Endothelial cell of umbilical vein (primary cell): ENCODE results near the gene IFT57.

ENCODE experiments used
- EZH2 ChIP-seq: IDR thresholded peaks from 2 replicates; pipeline ENCODE4 v1.6.1; 2012; ENCODE audit warnings: borderline replicate concordance, low read depth, mild to moderate bottlenecking, moderate library complexity, low read length, inconsistent platforms; ENCODE audit not compliant: severe bottlenecking
- GATA2 ChIP-seq: IDR thresholded peaks from 2 replicates; pipeline ENCODE4 v1.7.0; 2011; ENCODE audit warnings: low read depth, mild to moderate bottlenecking, moderate library complexity, mixed read lengths, low read length; ENCODE audit not compliant: insufficient read length, insufficient read depth
- JUN ChIP-seq: IDR thresholded peaks from 2 replicates; pipeline ENCODE4 v1.6.1; 2011; ENCODE audit warnings: borderline replicate concordance, low read depth; ENCODE audit not compliant: insufficient read length, insufficient read depth
- POLR2A ChIP-seq: IDR thresholded peaks from 2 replicates; pipeline ENCODE4 v1.6.1; 2012; ENCODE audit warnings: low read depth, mild to moderate bottlenecking, control low read depth, low read length
- POLR2AphosphoS5 ChIP-seq: IDR thresholded peaks from 2 replicates; pipeline ENCODE4 v1.6.1; 2012; ENCODE audit warnings: low read depth, mild to moderate bottlenecking, control low read depth, low read length, moderate library complexity; ENCODE audit not compliant: insufficient read depth
- TF ChIP-seq, protein P1 (sequence below), 2 donors: IDR thresholded peaks; 1 replicate in 1 of 2; 2 replicates in 1 of 2; pipeline ENCODE4 v1.5.1; 2011; ENCODE audit warnings: low read length in 2 of 2, mild to moderate bottlenecking in 2 of 2, moderate library complexity in 2 of 2, control low read depth in 1 of 2, inconsistent platforms in 1 of 2, low read depth in 1 of 2; ENCODE audit not compliant: insufficient read depth in 1 of 2; ENCODE audit errors: extremely low read depth in 1 of 2

DNA sequence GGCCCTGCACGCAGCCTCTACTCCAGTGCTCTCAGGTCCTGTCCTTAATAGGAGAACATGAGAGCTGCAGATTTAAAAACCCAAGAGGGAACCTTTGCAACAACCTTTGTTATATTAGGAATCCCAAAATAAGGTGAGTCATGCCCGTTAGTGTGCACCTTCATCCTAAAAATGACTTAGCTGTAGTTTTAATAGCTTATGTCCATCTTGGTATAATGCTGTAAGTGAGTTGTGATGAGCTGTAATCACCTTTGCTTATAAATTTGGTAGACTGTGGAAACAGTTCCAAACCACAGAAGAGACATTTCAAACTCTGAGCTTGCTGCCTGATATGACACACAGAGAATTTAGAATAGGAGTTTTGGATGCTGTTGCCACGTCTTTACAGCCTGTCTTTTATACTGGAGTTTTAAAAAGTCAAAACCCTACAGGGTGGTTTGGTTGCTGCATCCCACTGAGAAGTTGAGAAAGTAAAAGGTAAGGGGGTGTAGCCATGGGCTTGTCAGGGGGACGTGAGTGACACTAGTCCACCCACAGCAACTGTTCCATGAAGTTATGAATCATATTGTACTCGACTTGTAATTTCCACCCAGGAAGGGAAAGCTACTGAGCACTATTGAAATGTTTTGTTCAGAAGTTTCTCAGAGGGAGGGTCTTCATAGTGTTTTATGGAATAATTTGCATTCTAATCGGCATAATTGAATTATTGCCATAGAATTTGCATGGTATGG, 104.0 kb downstream of the IFT57 start:
- TF ChIP-seq POLR2A (no peak), EZH2 (no peak), POLR2AphosphoS5 (no peak), JUN (no peak), GATA2 (no peak)
- TF ChIP-seq, protein P1, sequence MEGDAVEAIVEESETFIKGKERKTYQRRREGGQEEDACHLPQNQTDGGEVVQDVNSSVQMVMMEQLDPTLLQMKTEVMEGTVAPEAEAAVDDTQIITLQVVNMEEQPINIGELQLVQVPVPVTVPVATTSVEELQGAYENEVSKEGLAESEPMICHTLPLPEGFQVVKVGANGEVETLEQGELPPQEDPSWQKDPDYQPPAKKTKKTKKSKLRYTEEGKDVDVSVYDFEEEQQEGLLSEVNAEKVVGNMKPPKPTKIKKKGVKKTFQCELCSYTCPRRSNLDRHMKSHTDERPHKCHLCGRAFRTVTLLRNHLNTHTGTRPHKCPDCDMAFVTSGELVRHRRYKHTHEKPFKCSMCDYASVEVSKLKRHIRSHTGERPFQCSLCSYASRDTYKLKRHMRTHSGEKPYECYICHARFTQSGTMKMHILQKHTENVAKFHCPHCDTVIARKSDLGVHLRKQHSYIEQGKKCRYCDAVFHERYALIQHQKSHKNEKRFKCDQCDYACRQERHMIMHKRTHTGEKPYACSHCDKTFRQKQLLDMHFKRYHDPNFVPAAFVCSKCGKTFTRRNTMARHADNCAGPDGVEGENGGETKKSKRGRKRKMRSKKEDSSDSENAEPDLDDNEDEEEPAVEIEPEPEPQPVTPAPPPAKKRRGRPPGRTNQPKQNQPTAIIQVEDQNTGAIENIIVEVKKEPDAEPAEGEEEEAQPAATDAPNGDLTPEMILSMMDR (IDR thresholded peaks at IDR 0.05; ENCODE audit: extremely low read depth in 1 of 2, insufficient read depth in 1 of 2, low read depth in 1 of 2, low read length in 2 of 2): no peak
